GM12878 (cell line): ENCODE results near the gene C19orf67. TPM values are rescaled to one million over a fixed set of nuclear protein-coding genes. Genes with fewer than 3 reads are reported as not detected.
A peak's percentile ranks its signal among the peaks of the same experiment; 100 is the strongest.

ENCODE experiments used
- BMI1 ChIP-seq: fragments of 450-650 bp; IDR thresholded peaks from 2 replicates; pipeline ENCODE4 v1.6.1; 2016; ENCODE audit warnings: mild to moderate bottlenecking, moderate library complexity, borderline replicate concordance
- CREB1 ChIP-seq: IDR thresholded peaks from 2 replicates; pipeline ENCODE4 v1.6.1; 2012; ENCODE audit warnings: low read depth, mild to moderate bottlenecking, inconsistent platforms
- EZH2 ChIP-seq: IDR thresholded peaks from 2 replicates; pipeline ENCODE4 v1.6.1; 2012; ENCODE audit warnings: low read depth, mild to moderate bottlenecking, control low read depth, inconsistent platforms, low read length, borderline replicate concordance; ENCODE audit not compliant: control insufficient read depth
- FOS ChIP-seq: IDR thresholded peaks from 3 replicates; pipeline ENCODE4 v1.6.1; 2011; ENCODE audit warnings: borderline replicate concordance; ENCODE audit not compliant: insufficient read length; ENCODE audit errors: extremely low read depth
- GABPA ChIP-seq: IDR thresholded peaks from 2 replicates; pipeline ENCODE4 v1.6.1; 2014; ENCODE audit warnings: antibody characterized with exemption, low read depth, mild to moderate bottlenecking, inconsistent platforms
- GATAD2B ChIP-seq: fragments of 450-650 bp; conservative IDR thresholded peaks from 2 replicates; pipeline ENCODE4 v1.6.1; 2017; ENCODE audit warnings: low read depth, mild to moderate bottlenecking, moderate library complexity
- HDAC2 ChIP-seq: fragments of 200-600 bp; sonication (generic); IDR thresholded peaks from 2 replicates; pipeline ENCODE4 v1.6.1; 2017
- MLLT1 ChIP-seq: fragments of 450-650 bp; IDR thresholded peaks from 2 replicates; pipeline ENCODE4 v1.6.1; 2016; ENCODE audit warnings: mild to moderate bottlenecking
- MXI1 ChIP-seq: fragments of 150-350 bp; IDR thresholded peaks from 2 replicates; pipeline ENCODE4 v1.6.1; 2011; ENCODE audit warnings: low read depth, mild to moderate bottlenecking, inconsistent platforms, low read length, improper control_type of control experiment
- MYC ChIP-seq: IDR thresholded peaks from 2 replicates; pipeline ENCODE4 v1.6.1; 2011; ENCODE audit warnings: mild to moderate bottlenecking, low read length, moderate library complexity, inconsistent platforms; ENCODE audit not compliant: insufficient read depth, insufficient replicate concordance, insufficient read length, severe bottlenecking
- NBN ChIP-seq: fragments of 450-650 bp; IDR thresholded peaks from 2 replicates; pipeline ENCODE4 v1.6.1; 2016
- NFXL1 ChIP-seq: fragments of 450-650 bp; IDR thresholded peaks from 2 replicates; pipeline ENCODE4 v1.6.1; 2017; ENCODE audit warnings: antibody characterized with exemption, mild to moderate bottlenecking, borderline replicate concordance
- NR2C2 ChIP-seq: IDR thresholded peaks from 2 replicates; pipeline ENCODE4 v1.6.1; 2011; ENCODE audit warnings: borderline replicate concordance, low read depth; ENCODE audit not compliant: control insufficient read depth, insufficient read length
- POLR2A ChIP-seq: IDR thresholded peaks from 2 replicates; pipeline ENCODE4 v1.6.1; 2011; ENCODE audit warnings: low read depth, mild to moderate bottlenecking, low read length
- POU2F2 ChIP-seq: IDR thresholded peaks from 3 replicates; pipeline ENCODE4 v1.6.1; 2011; ENCODE audit warnings: low read depth, mild to moderate bottlenecking, low read length, borderline replicate concordance
- SIN3A ChIP-seq: IDR thresholded peaks from 2 replicates; pipeline ENCODE4 v1.6.1; 2012; ENCODE audit warnings: low read depth, low read length, improper control_type of control experiment
- SIX5 ChIP-seq: IDR thresholded peaks from 2 replicates; pipeline ENCODE4 v1.6.1; 2011; ENCODE audit warnings: mild to moderate bottlenecking, low read depth, low read length, moderate library complexity; ENCODE audit not compliant: severe bottlenecking
- SMARCA5 ChIP-seq: fragments of 450-650 bp; IDR thresholded peaks from 2 replicates; pipeline ENCODE4 v1.6.1; 2017; ENCODE audit warnings: mild to moderate bottlenecking
- SMC3 ChIP-seq: IDR thresholded peaks from 2 replicates; pipeline ENCODE4 v1.6.1; 2011; ENCODE audit warnings: low read length, improper control_type of control experiment, borderline replicate concordance
- SPI1 ChIP-seq: IDR thresholded peaks from 2 replicates; pipeline ENCODE4 v1.6.1; 2011; ENCODE audit warnings: low read depth, mild to moderate bottlenecking, low read length, moderate library complexity, borderline replicate concordance; ENCODE audit not compliant: insufficient read depth
- TARDBP ChIP-seq: IDR thresholded peaks from 2 replicates; pipeline ENCODE4 v1.6.1; 2016; ENCODE audit warnings: borderline replicate concordance
- TBL1XR1 ChIP-seq: IDR thresholded peaks from 2 replicates; pipeline ENCODE4 v1.6.1; 2012; ENCODE audit warnings: low read depth, low read length, improper control_type of control experiment
- TCF12 ChIP-seq: IDR thresholded peaks from 2 replicates; pipeline ENCODE4 v1.6.1; 2011; ENCODE audit warnings: low read depth, mild to moderate bottlenecking, low read length
- ZBTB11 ChIP-seq: fragments of 450-650 bp; formaldehyde crosslinking; IDR thresholded peaks from 2 replicates; pipeline ENCODE4 v1.5.0; 2022; ENCODE audit warnings: mild to moderate bottlenecking, missing genetic modification characterization
- ZBTB33 ChIP-seq: fragments of 450-650 bp; IDR thresholded peaks from 2 replicates; pipeline ENCODE4 v1.6.1; 2017; ENCODE audit warnings: mild to moderate bottlenecking
- polyA plus RNA-seq, 11 experiments: library from polyadenylated mRNA; depleted of rRNA in 4 of 11; unstranded in 6 of 11; stranded (reverse) in 5 of 11; fragments of >200 nt; fragmentation: Nextera tagmentation in 4 of 11; fragmentation: Illumina TruSeq in 1 of 11; extraction: Ambion mirVana in 4 of 11; extraction: Trizol in 1 of 11; gene quantifications; 1 replicate in 1 of 11; 2 replicates in 10 of 11; pipeline versions ENCODE4 v1.2.1 to v1.2.3, GENCODE V29; 2011 to 2016; ENCODE audit warnings: inconsistent platforms in 2 of 11, missing spikeins in 2 of 11, low read depth in 1 of 11
- total RNA-seq, 4 experiments: library from RNA; depleted of rRNA in 3 of 4; stranded (reverse); fragments of >200 nt in 3 of 4; fragmentation: Illumina TruSeq in 1 of 4; extraction: Trizol in 1 of 4; gene quantifications; 2 replicates each; pipeline versions ENCODE4 v1.2.1 to v1.2.3, GENCODE V29; 2013 to 2021

C19orf67 gene
- total and polyA plus RNA-seq, 10 of the 15 experiments (the other 5 are each of a cell fraction or from before 2014, with no cell fraction given): 0.14 TPM; not detected in 9

GRCh38 chr19:14031719-14032480 lies 53.7 kb downstream of the C19orf67 start, which contains the start of gene IL27RA (continued):
- TF ChIP-seq EZH2 (no peak), MLLT1 (no peak; the same call in 1 of the 2 replicates), ZBTB33 (no peak), MYC (no peak), GABPA (0 out of 2 replicates have a peak, but pooled peaks have one; percentile 49), GATAD2B (peak; percentile 79; the same call in 1 of the 2 replicates), SPI1 (no peak), MXI1 (no peak), POU2F2 (peak; percentile 62; the same call in 1 of the 3 replicates), TCF12 (0 out of 2 replicates have a peak, but pooled peaks have one; percentile 22), SMARCA5 (peak; percentile 19; the same call in 1 of the 2 replicates), POLR2A (peak; percentile 80), NR2C2 (no peak), NFXL1 (no peak), FOS (no peak), HDAC2 (no peak), BMI1 (no peak), ZBTB11 (no peak), SIN3A (no peak), SIX5 (no peak), TARDBP (no peak), SMC3 (peak; percentile 68; the same call in 1 of the 2 replicates), CREB1 (peak; percentile 33; the same call in 1 of the 2 replicates), TBL1XR1 (0 out of 2 replicates have a peak, but pooled peaks have one; percentile 16), NBN (peak; percentile 47)
